ENCODE data around the gene TACC2.

The TACC2 gene

GRCh38 chr10:122171302-122172075 lies 182.5 kb downstream of the TACC2 start:
- no peak for DNase-seq

- DNase-seq = no peak
Observed at GRCh38 chr10:122172361-122173008, 183.5 kb downstream of the TACC2 start.

GRCh38 chr10:122173337-122173736 lies 184.4 kb downstream of the TACC2 start:
- DNase-seq = no peak

GRCh38 chr10:122173766-122174435 lies 184.9 kb downstream of the TACC2 start:
- no peak for DNase-seq

- DNase-seq = no peak
Observed at GRCh38 chr10:122176232-122177213, 187.6 kb downstream of the TACC2 start.

- DNase-seq = no peak
Observed at GRCh38 chr10:122178655-122179054, 189.7 kb downstream of the TACC2 start.

GRCh38 chr10:122181041-122181732 lies 192.2 kb downstream of the TACC2 start:
- no peak for DNase-seq

GRCh38 chr10:122181876-122182275 lies 192.9 kb downstream of the TACC2 start:
- DNase-seq = no peak

- DNase-seq = no peak
Observed at GRCh38 chr10:122182308-122182707, 193.3 kb downstream of the TACC2 start.

- no peak for DNase-seq
Observed at GRCh38 chr10:122184254-122184653, 195.3 kb downstream of the TACC2 start.

- no peak for DNase-seq
Observed at GRCh38 chr10:122185643-122186042, 196.7 kb downstream of the TACC2 start.

- no peak for DNase-seq
Observed at GRCh38 chr10:122186816-122187810, 198.2 kb downstream of the TACC2 start.

GRCh38 chr10:122188706-122189105 lies 199.7 kb downstream of the TACC2 start:
- no peak for DNase-seq

GRCh38 chr10:122189185-122189584 lies 200.2 kb downstream of the TACC2 start:
- DNase-seq = no peak

GRCh38 chr10:122190176-122190943 lies 201.4 kb downstream of the TACC2 start:
- DNase-seq = no peak

- DNase-seq = no peak
Observed at GRCh38 chr10:122191936-122192541, 203.1 kb downstream of the TACC2 start.

- DNase-seq = no peak
Observed at GRCh38 chr10:122194251-122194650, 205.3 kb downstream of the TACC2 start.

GRCh38 chr10:122196218-122196617 lies 207.3 kb downstream of the TACC2 start:
- no peak for DNase-seq

GRCh38 chr10:122197611-122198222 lies 208.8 kb downstream of the TACC2 start:
- no peak for DNase-seq
